Endothelial cell of umbilical vein (primary cell): ENCODE results near the gene GRM5. TPM values are rescaled to one million over a fixed set of nuclear protein-coding genes. Genes with fewer than 3 reads are reported as not detected.
A peak's percentile ranks its signal among the peaks of the same experiment; 100 is the strongest.

Source experiments
- BruUV-seq: library from RNA; stranded (reverse); fragments of 400-500 nt; replicated peaks from 2 replicates; lab custom pipeline; 2021; lab: Mats Ljungman, UMichigan
- CTCF ChIA-PET: fragments of 300-600, 350-600 bp; sonication (Branson Sonifier 250); formaldehyde crosslinking; loops from one replicate; lab custom pipeline; 2021; ENCODE audit warnings: antibody characterized with exemption, inconsistent platforms; lab: Charles Lee
- POLR2A ChIA-PET: fragments of 300-600, 350-600 bp; sonication (Branson Sonifier 250); formaldehyde crosslinking; loops from one replicate; lab custom pipeline; 2021; ENCODE audit warnings: antibody characterized with exemption, inconsistent platforms; lab: Charles Lee
- DNase-seq: peaks from one replicate; pipeline ENCODE4 v3.0.0-alpha.2; 2011; ENCODE audit warnings: low read depth, low spot score
- FAIRE-seq: peaks from 2 replicates; lab custom pipeline; 2011; peaks lifted over from hg19 to GRCh38; lab: Jason Lieb, UNC
- H2AFZ ChIP-seq: 2 replicates; pipeline ENCODE4 v1.6.0; 2012; ENCODE audit warnings: low read depth, low read length, control low read depth, inconsistent platforms
- H3K27ac ChIP-seq: 2 replicates; pipeline ENCODE4 v1.5.1; 2011; ENCODE audit warnings: low read depth, mild to moderate bottlenecking, control low read depth, low read length, moderate library complexity; ENCODE audit not compliant: insufficient read depth
- H3K27me3 ChIP-seq, 2 experiments: 2 replicates each; pipeline versions ENCODE4 v1.6.0 to v1.6.1; 2011; ENCODE audit warnings: low read length in 2 of 2, mixed read lengths in 1 of 2; ENCODE audit not compliant: control insufficient read depth in 2 of 2, insufficient read depth in 2 of 2
- H3K36me3 ChIP-seq, 2 experiments: 2 replicates in 1 of 2; 3 replicates in 1 of 2; pipeline ENCODE4 v1.5.1; 2011; ENCODE audit warnings: low read length in 2 of 2, mild to moderate bottlenecking in 1 of 2, moderate library complexity in 1 of 2; ENCODE audit not compliant: control insufficient read depth in 2 of 2, insufficient read depth in 2 of 2; ENCODE audit errors: extremely low read depth in 1 of 2
- H3K4me1 ChIP-seq: 3 replicates; pipeline ENCODE4 v1.5.1; 2011; ENCODE audit warnings: mild to moderate bottlenecking, low read length; ENCODE audit not compliant: control insufficient read depth, insufficient read depth; ENCODE audit errors: extremely low read depth
- H3K4me2 ChIP-seq: 2 replicates; pipeline ENCODE4 v1.6.1; 2011; ENCODE audit warnings: low read length, control low read depth, mixed read lengths; ENCODE audit not compliant: insufficient read depth
- H3K4me3 ChIP-seq, 3 experiments: fragments of 200-600 bp in 1 of 3; sonication (generic), shearing (Covaris generic) in 1 of 3; replicated peaks in 1 of 3; 2 replicates each; pipeline ENCODE4 v1.5.1; 2011 to 2016; ENCODE audit warnings: control low read depth in 3 of 3, low read length in 3 of 3, mild to moderate bottlenecking in 2 of 3, inconsistent platforms in 1 of 3, low read depth in 1 of 3, moderate library complexity in 1 of 3; ENCODE audit not compliant: insufficient read depth in 1 of 3
- H3K79me2 ChIP-seq: 2 replicates; pipeline ENCODE4 v1.6.0; 2012; ENCODE audit warnings: low read length, inconsistent platforms; ENCODE audit not compliant: control insufficient read depth, insufficient read depth
- H3K9ac ChIP-seq: replicated peaks from 2 replicates; pipeline ENCODE3; 2011; ENCODE audit warnings: low read length, control low read depth; ENCODE audit not compliant: insufficient read depth; ENCODE audit errors: extremely low read depth
- H3K9me1 ChIP-seq: replicated peaks from 3 replicates; pipeline ENCODE4 v1.6.0; 2011; ENCODE audit warnings: mild to moderate bottlenecking, low read length; ENCODE audit not compliant: control insufficient read depth, insufficient read depth; ENCODE audit errors: extremely low read depth
- H3K9me3 ChIP-seq: replicated peaks from 2 replicates; pipeline ENCODE4 v1.5.1; 2012; ENCODE audit warnings: low read length, inconsistent platforms; ENCODE audit not compliant: control insufficient read depth, insufficient read depth
- H4K20me1 ChIP-seq: replicated peaks from 2 replicates; pipeline ENCODE3; 2011; ENCODE audit warnings: mild to moderate bottlenecking, low read length; ENCODE audit not compliant: control insufficient read depth, insufficient read depth; ENCODE audit errors: extremely low read depth
- CTCF ChIP-seq, 2 donors: IDR thresholded peaks; 1 replicate in 1 of 2; 2 replicates in 1 of 2; pipeline ENCODE4 v1.5.1; 2011; ENCODE audit warnings: low read length in 2 of 2, mild to moderate bottlenecking in 2 of 2, moderate library complexity in 2 of 2, control low read depth in 1 of 2, inconsistent platforms in 1 of 2, low read depth in 1 of 2; ENCODE audit not compliant: insufficient read depth in 1 of 2; ENCODE audit errors: extremely low read depth in 1 of 2
- EZH2 ChIP-seq: IDR thresholded peaks from 2 replicates; pipeline ENCODE4 v1.6.1; 2012; ENCODE audit warnings: borderline replicate concordance, low read depth, mild to moderate bottlenecking, moderate library complexity, low read length, inconsistent platforms; ENCODE audit not compliant: severe bottlenecking
- FOS ChIP-seq: IDR thresholded peaks from 2 replicates; pipeline ENCODE4 v1.6.1; 2011; ENCODE audit warnings: mild to moderate bottlenecking, low read length, moderate library complexity, borderline replicate concordance; ENCODE audit not compliant: insufficient read depth
- GATA2 ChIP-seq: IDR thresholded peaks from 2 replicates; pipeline ENCODE4 v1.7.0; 2011; ENCODE audit warnings: low read depth, mild to moderate bottlenecking, moderate library complexity, mixed read lengths, low read length; ENCODE audit not compliant: insufficient read length, insufficient read depth
- JUN ChIP-seq: IDR thresholded peaks from 2 replicates; pipeline ENCODE4 v1.6.1; 2011; ENCODE audit warnings: borderline replicate concordance, low read depth; ENCODE audit not compliant: insufficient read length, insufficient read depth
- MAX ChIP-seq: IDR thresholded peaks from 2 replicates; pipeline ENCODE4 v1.6.1; 2011; ENCODE audit not compliant: insufficient read depth, insufficient read length
- MYC ChIP-seq: IDR thresholded peaks from one replicate; pipeline ENCODE4 v1.6.1; 2011; ENCODE audit warnings: mild to moderate bottlenecking, low read depth, low read length
- POLR2A ChIP-seq: IDR thresholded peaks from 2 replicates; pipeline ENCODE4 v1.6.1; 2012; ENCODE audit warnings: low read depth, mild to moderate bottlenecking, control low read depth, low read length
- POLR2AphosphoS5 ChIP-seq: IDR thresholded peaks from 2 replicates; pipeline ENCODE4 v1.6.1; 2012; ENCODE audit warnings: low read depth, mild to moderate bottlenecking, control low read depth, low read length, moderate library complexity; ENCODE audit not compliant: insufficient read depth
- dilution Hi-C: fragments of 300-500 bp; cut with MboI; formaldehyde crosslinking; loops from one replicate; pipeline ENCODE4 v1.15.0; 2019; ENCODE audit warnings: low sequenced_read_pairs; ENCODE audit not compliant: extremely low pct_ligation_motif_present
- intact Hi-C: fragments of 100-400 bp; cut with micrococcal nuclease; formaldehyde crosslinking; loops from one replicate; pipeline ENCODE4 v1.10.0; 2022
- polyA plus RNA-seq, 4 experiments: library from polyadenylated mRNA; depleted of rRNA in 3 of 4; stranded (reverse) in 3 of 4; unstranded in 1 of 4; fragments of >200 nt; gene quantifications; 2 replicates each; pipeline versions ENCODE4 v1.2.1 to v1.2.3, GENCODE V29; 2011 to 2012; ENCODE audit warnings: missing spikeins in 1 of 4
- total RNA-seq: library from RNA; stranded (reverse); gene quantifications from 2 replicates; pipeline ENCODE4 v1.2.3, GENCODE V29; 2021

GRM5 gene
- total and polyA plus RNA-seq, 2 donors (not counting 3 experiments of a cell fraction or from before 2014, with no cell fraction given), result 0.10 to 0.11 TPM

GRCh38 chr11:88579466-88579865 lies 486.3 kb downstream of the GRM5 start:
- H3K79me2 ChIP-seq, result no peaks in the 10 kb centered on the region
- ChIA-PET CTCF (no interaction called here), POLR2A (no interaction called here)
- H2AFZ ChIP-seq, result no peak overlapping the region
- no peaks in the 10 kb centered on the region for H3K36me3 ChIP-seq
- H3K27me3 ChIP-seq, result no peaks in the 10 kb centered on the region
- intact Hi-C loops, result no loop called here
- peaks cover 14% of the 10 kb centered on the region for H3K4me1 ChIP-seq
- no TSS peak for BruUV-seq
- H3K9me1 ChIP-seq, result no peaks in the 10 kb centered on the region
- TF ChIP-seq GATA2 (peak; percentile 17), MAX (no peak), JUN (no peak)
- H3K4me2 ChIP-seq, result no peak overlapping the region
- H4K20me1 ChIP-seq, result no peaks in the 10 kb centered on the region
- peak; percentile 86 for DNase-seq
- H3K27ac ChIP-seq, result no peak overlapping the region
- no peak overlapping the region for H3K9ac ChIP-seq
- no peak overlapping the region for H3K4me3 ChIP-seq
- FAIRE-seq, result no peak
- no peaks in the 10 kb centered on the region for H3K9me3 ChIP-seq
- dilution Hi-C loops, result no loop called here

- Histone ChIP-seq H3K4me2 (no peak overlapping the region), H3K4me3 (no peak overlapping the region), H2AFZ (no peak overlapping the region), H3K27me3 (no peaks in the 10 kb centered on the region), H4K20me1 (no peaks in the 10 kb centered on the region), H3K27ac (no peak overlapping the region), H3K36me3 (no peaks in the 10 kb centered on the region), H3K4me1 (peaks cover 14% of the 10 kb centered on the region), H3K9me1 (no peaks in the 10 kb centered on the region), H3K9me3 (no peaks in the 10 kb centered on the region), H3K79me2 (no peaks in the 10 kb centered on the region), H3K9ac (no peak overlapping the region)
- dilution Hi-C loops (no loop called here), intact Hi-C loops (no loop called here)
- POLR2A ChIA-PET, result no interaction called here
- no TSS peak for BruUV-seq
- FAIRE-seq, result no peak
- CTCF ChIA-PET, result interaction anchor here (0.8 to 1.6 kb wide), 4 partner anchors 14 to 561 kb away, joined by 3 to 5 read pairs (median 4); no protein-coding TSS in a partner anchor
- TF ChIP-seq FOS, result no peak
- no peak for TF ChIP-seq JUN
- TF ChIP-seq GATA2, result no peak
- TF ChIP-seq CTCF (IDR thresholded peaks at IDR 0.05; ENCODE audit: extremely low read depth in 1 of 2, insufficient read depth in 1 of 2, low read depth in 1 of 2, low read length in 2 of 2), result no peak
- TF ChIP-seq POLR2AphosphoS5, result no peak
- TF ChIP-seq MAX, result no peak
- TF ChIP-seq EZH2, result no peak
- TF ChIP-seq MYC, result no peak
- no peak for TF ChIP-seq POLR2A
- no peak for DNase-seq
These were observed 489.0 kb downstream of the GRM5 start for GRCh38 chr11:88576741-88577140.
